Measurements from ENCODE around the gene OR5AL1. TPM values are rescaled to one million over a fixed set of nuclear protein-coding genes. Genes with fewer than 3 reads are reported as not detected.
"Not testable (repeated sequence)": the region's sequence is repeated elsewhere in the genome, so short reads cannot be mapped to it uniquely, and the experiment has no call there.

The OR5AL1 gene
- polyA plus RNA-seq (2013, experiment 1 of 2): not detected
- polyA plus RNA-seq (2013, experiment 2 of 2): not detected

GRCh38 chr11:56412396-56412795, at the start of gene OR5AL1:
Gene OR5AL1, plus strand, starts transcription at chr11:56412696.
- no peak within 1 kb of the TSS for H3K4me2 ChIP-seq (ENCODE audit: low read length)
- H3K9ac ChIP-seq (ENCODE audit: low read length): no peak within 1 kb of the TSS
- H3K79me2 ChIP-seq (ENCODE audit: control insufficient read depth, insufficient read depth, low read length): no peaks in the 10 kb centered on the region
- H2AK5ac ChIP-seq (ENCODE audit: low read length): no peak within 1 kb of the TSS
- no peak within 1 kb of the TSS for H3K4ac ChIP-seq (ENCODE audit: low read depth, low read length)
- no peak within 1 kb of the TSS for H4K5ac ChIP-seq (ENCODE audit: low read length)
- H3K4me3 ChIP-seq (ENCODE audit: low read length): no peak within 1 kb of the TSS
- H3K23ac ChIP-seq (ENCODE audit: low read length): no peak within 1 kb of the TSS
- DNase-seq: no peak
- no peak within 1 kb of the TSS for H2BK5ac ChIP-seq (ENCODE audit: low read length)
- WGBS (ENCODE audit: extremely low coverage, insufficient coverage, low lambda C conversion rate): no CpG with 5 or more reads among the region's 1 CpG
- H3K36me3 ChIP-seq (ENCODE audit: control insufficient read depth, insufficient read depth, low read length): no peaks in the 10 kb centered on the region
- no peak within 1 kb of the TSS for H3K18ac ChIP-seq (ENCODE audit: low read length)
- H4K8ac ChIP-seq (ENCODE audit: low read depth, low read length): no peak within 1 kb of the TSS
- H3K4me1 ChIP-seq (ENCODE audit: control insufficient read depth, low read depth, low read length): no peaks in the 10 kb centered on the region
- no peaks in the 10 kb centered on the region for H3K79me1 ChIP-seq (ENCODE audit: low read length)
- no peaks in the 10 kb centered on the region for H3K27me3 ChIP-seq (ENCODE audit: insufficient read depth, low read length, poor library complexity)
- no peak within 1 kb of the TSS for H3K27ac ChIP-seq (ENCODE audit: low read depth, low read length)
- H3K56ac ChIP-seq (ENCODE audit: low read length): no peak within 1 kb of the TSS
- H2BK120ac ChIP-seq (ENCODE audit: low read depth, low read length): no peak within 1 kb of the TSS
- H2BK15ac ChIP-seq (replicated peaks; ENCODE audit: low read depth): no peak within 1 kb of the TSS

- no peaks in the 10 kb centered on the region for H3K27me3 ChIP-seq (ENCODE audit: insufficient read depth, low read length, poor library complexity)
- no peak within 1 kb of the TSS for H3K23ac ChIP-seq (ENCODE audit: low read length)
- WGBS (ENCODE audit: extremely low coverage, insufficient coverage, low lambda C conversion rate): no CpG with 5 or more reads among the region's 2 CpGs
- H3K79me2 ChIP-seq (ENCODE audit: control insufficient read depth, insufficient read depth, low read length): no peaks in the 10 kb centered on the region
- H2BK15ac ChIP-seq (replicated peaks; ENCODE audit: low read depth): no peak within 1 kb of the TSS
- no peak within 1 kb of the TSS for H2BK120ac ChIP-seq (ENCODE audit: low read depth, low read length)
- H3K4me3 ChIP-seq (ENCODE audit: low read length): no peak within 1 kb of the TSS
- no peak within 1 kb of the TSS for H4K8ac ChIP-seq (ENCODE audit: low read depth, low read length)
- no peaks in the 10 kb centered on the region for H3K4me1 ChIP-seq (ENCODE audit: control insufficient read depth, low read depth, low read length)
- no peak for DNase-seq
- no peak within 1 kb of the TSS for H3K18ac ChIP-seq (ENCODE audit: low read length)
- no peak within 1 kb of the TSS for H3K56ac ChIP-seq (ENCODE audit: low read length)
- H3K9ac ChIP-seq (ENCODE audit: low read length): no peak within 1 kb of the TSS
- H3K36me3 ChIP-seq (ENCODE audit: control insufficient read depth, insufficient read depth, low read length): no peaks in the 10 kb centered on the region
- H3K27ac ChIP-seq (ENCODE audit: low read depth, low read length): no peak within 1 kb of the TSS
- no peaks in the 10 kb centered on the region for H3K79me1 ChIP-seq (ENCODE audit: low read length)
- no peak within 1 kb of the TSS for H3K4ac ChIP-seq (ENCODE audit: low read depth, low read length)
- H2AK5ac ChIP-seq (ENCODE audit: low read length): no peak within 1 kb of the TSS
- H2BK5ac ChIP-seq (ENCODE audit: low read length): no peak within 1 kb of the TSS
- no peak within 1 kb of the TSS for H3K4me2 ChIP-seq (ENCODE audit: low read length)
- no peak within 1 kb of the TSS for H4K5ac ChIP-seq (ENCODE audit: low read length)
Measured at GRCh38 chr11:56375324-56375723, 37.2 kb upstream of the OR5AL1 start, which contains the start of gene OR8U1. Gene OR8U1, plus strand, starts transcription at chr11:56375624. Its CDS starts 0 bp downstream, at chr11:56375624.

GRCh38 chr11:56380120-56380519, 32.4 kb upstream of the OR5AL1 start:
- no peaks in the 10 kb centered on the region for H3K79me2 ChIP-seq (ENCODE audit: control insufficient read depth, insufficient read depth, low read length)
- H3K4me1 ChIP-seq (ENCODE audit: control insufficient read depth, low read depth, low read length): no peaks in the 10 kb centered on the region
- no peak overlapping the region for H4K8ac ChIP-seq (ENCODE audit: low read depth, low read length)
- no peak overlapping the region for H3K23ac ChIP-seq (ENCODE audit: low read length)
- H3K4me3 ChIP-seq (ENCODE audit: low read length): no peak overlapping the region
- H2BK15ac ChIP-seq (replicated peaks; ENCODE audit: low read depth): no peak overlapping the region
- H3K4me2 ChIP-seq (ENCODE audit: low read length): no peak overlapping the region
- no peak overlapping the region for H3K4ac ChIP-seq (ENCODE audit: low read depth, low read length)
- H2BK5ac ChIP-seq (ENCODE audit: low read length): no peak overlapping the region
- H3K27me3 ChIP-seq (ENCODE audit: insufficient read depth, low read length, poor library complexity): no peaks in the 10 kb centered on the region
- no peak overlapping the region for H3K9ac ChIP-seq (ENCODE audit: low read length)
- DNase-seq: no peak
- no peaks in the 10 kb centered on the region for H3K79me1 ChIP-seq (ENCODE audit: low read length)
- no peak overlapping the region for H2AK5ac ChIP-seq (ENCODE audit: low read length)
- H3K18ac ChIP-seq (ENCODE audit: low read length): no peak overlapping the region
- H2BK120ac ChIP-seq (ENCODE audit: low read depth, low read length): no peak overlapping the region
- no peaks in the 10 kb centered on the region for H3K36me3 ChIP-seq (ENCODE audit: control insufficient read depth, insufficient read depth, low read length)
- no peak overlapping the region for H3K56ac ChIP-seq (ENCODE audit: low read length)
- H3K27ac ChIP-seq (ENCODE audit: low read depth, low read length): no peak overlapping the region
- no CpG with 5 or more reads among the region's 2 CpGs for WGBS (ENCODE audit: extremely low coverage, insufficient coverage, low lambda C conversion rate)
- H4K5ac ChIP-seq (ENCODE audit: low read length): no peak overlapping the region

- Histone ChIP-seq H3K27ac (ENCODE audit: low read depth, low read length) (no peak overlapping the region), H4K8ac (ENCODE audit: low read depth, low read length) (no peak overlapping the region), H3K18ac (ENCODE audit: low read length) (no peak overlapping the region), H3K79me1 (ENCODE audit: low read length) (no peaks in the 10 kb centered on the region), H3K4me1 (ENCODE audit: control insufficient read depth, low read depth, low read length) (no peaks in the 10 kb centered on the region), H3K56ac (ENCODE audit: low read length) (no peak overlapping the region), H3K27me3 (ENCODE audit: insufficient read depth, low read length, poor library complexity) (no peaks in the 10 kb centered on the region), H3K23ac (ENCODE audit: low read length) (no peak overlapping the region), H3K4me3 (ENCODE audit: low read length) (no peak overlapping the region), H2BK120ac (ENCODE audit: low read depth, low read length) (no peak overlapping the region), H4K5ac (ENCODE audit: low read length) (no peak overlapping the region), H3K79me2 (ENCODE audit: control insufficient read depth, insufficient read depth, low read length) (no peaks in the 10 kb centered on the region), H3K4me2 (ENCODE audit: low read length) (no peak overlapping the region), H2AK5ac (ENCODE audit: low read length) (no peak overlapping the region), H3K4ac (ENCODE audit: low read depth, low read length) (no peak overlapping the region), H3K9ac (ENCODE audit: low read length) (no peak overlapping the region), H2BK15ac (replicated peaks; ENCODE audit: low read depth) (no peak overlapping the region), H2BK5ac (ENCODE audit: low read length) (no peak overlapping the region), H3K36me3 (ENCODE audit: control insufficient read depth, insufficient read depth, low read length) (no peaks in the 10 kb centered on the region)
- no peak for DNase-seq
- WGBS (ENCODE audit: extremely low coverage, insufficient coverage, low lambda C conversion rate): no CpG with 5 or more reads among the region's 3 CpGs
Measured at GRCh38 chr11:56394381-56394780, 18.1 kb upstream of the OR5AL1 start.

- H3K56ac ChIP-seq (ENCODE audit: low read length): no peak overlapping the region
- WGBS (ENCODE audit: extremely low coverage, insufficient coverage, low lambda C conversion rate): no CpG with 5 or more reads among the region's 3 CpGs
- H4K5ac ChIP-seq (ENCODE audit: low read length): no peak overlapping the region
- no peaks in the 10 kb centered on the region for H3K4me1 ChIP-seq (ENCODE audit: control insufficient read depth, low read depth, low read length)
- H3K18ac ChIP-seq (ENCODE audit: low read length): no peak overlapping the region
- peak; percentile 54 for DNase-seq
- H3K79me2 ChIP-seq (ENCODE audit: control insufficient read depth, insufficient read depth, low read length): no peaks in the 10 kb centered on the region
- no peak overlapping the region for H2BK5ac ChIP-seq (ENCODE audit: low read length)
- H3K79me1 ChIP-seq (ENCODE audit: low read length): no peaks in the 10 kb centered on the region
- H2BK15ac ChIP-seq (replicated peaks; ENCODE audit: low read depth): no peak overlapping the region
- no peak overlapping the region for H2BK120ac ChIP-seq (ENCODE audit: low read depth, low read length)
- H3K4me2 ChIP-seq (ENCODE audit: low read length): no peak overlapping the region
- H4K8ac ChIP-seq (ENCODE audit: low read depth, low read length): no peak overlapping the region
- no peaks in the 10 kb centered on the region for H3K36me3 ChIP-seq (ENCODE audit: control insufficient read depth, insufficient read depth, low read length)
- H3K23ac ChIP-seq (ENCODE audit: low read length): no peak overlapping the region
- no peak overlapping the region for H3K4ac ChIP-seq (ENCODE audit: low read depth, low read length)
- no peak overlapping the region for H3K4me3 ChIP-seq (ENCODE audit: low read length)
- H3K9ac ChIP-seq (ENCODE audit: low read length): no peak overlapping the region
- no peaks in the 10 kb centered on the region for H3K27me3 ChIP-seq (ENCODE audit: insufficient read depth, low read length, poor library complexity)
- no peak overlapping the region for H3K27ac ChIP-seq (ENCODE audit: low read depth, low read length)
- H2AK5ac ChIP-seq (ENCODE audit: low read length): no peak overlapping the region
Measured at GRCh38 chr11:56396047-56396446, 16.4 kb upstream of the OR5AL1 start.

GRCh38 chr11:56401858-56402461, 10.5 kb upstream of the OR5AL1 start:
- no CpG with 5 or more reads among the region's 27 CpGs for WGBS (ENCODE audit: extremely low coverage, insufficient coverage, low lambda C conversion rate)
- H2BK120ac ChIP-seq (ENCODE audit: low read depth, low read length); H3K18ac ChIP-seq (ENCODE audit: low read length); H3K4me3 ChIP-seq (ENCODE audit: low read length); H2AK5ac ChIP-seq (ENCODE audit: low read length); H3K4ac ChIP-seq (ENCODE audit: low read depth, low read length); H3K79me1 ChIP-seq (ENCODE audit: low read length); H3K9ac ChIP-seq (ENCODE audit: low read length); H3K56ac ChIP-seq (ENCODE audit: low read length); H2BK5ac ChIP-seq (ENCODE audit: low read length); H3K79me2 ChIP-seq (ENCODE audit: control insufficient read depth, insufficient read depth, low read length); H3K36me3 ChIP-seq (ENCODE audit: control insufficient read depth, insufficient read depth, low read length); H3K23ac ChIP-seq (ENCODE audit: low read length); H4K8ac ChIP-seq (ENCODE audit: low read depth, low read length); DNase-seq; H3K27me3 ChIP-seq (ENCODE audit: insufficient read depth, low read length, poor library complexity); H3K4me1 ChIP-seq (ENCODE audit: control insufficient read depth, low read depth, low read length); H3K27ac ChIP-seq (ENCODE audit: low read depth, low read length); H3K4me2 ChIP-seq (ENCODE audit: low read length); H2BK15ac ChIP-seq (replicated peaks; ENCODE audit: low read depth); H4K5ac ChIP-seq (ENCODE audit: low read length): not testable (repeated sequence)
